Measurements from ENCODE around the gene POLR2A. TPM values are rescaled to one million over a fixed set of nuclear protein-coding genes. Genes with fewer than 3 reads are reported as not detected.

POLR2A gene
- polyA plus RNA-seq, 2 of the 4 experiments (the other 2 are of a cell fraction): 22.8 to 65.6 TPM

DNA sequence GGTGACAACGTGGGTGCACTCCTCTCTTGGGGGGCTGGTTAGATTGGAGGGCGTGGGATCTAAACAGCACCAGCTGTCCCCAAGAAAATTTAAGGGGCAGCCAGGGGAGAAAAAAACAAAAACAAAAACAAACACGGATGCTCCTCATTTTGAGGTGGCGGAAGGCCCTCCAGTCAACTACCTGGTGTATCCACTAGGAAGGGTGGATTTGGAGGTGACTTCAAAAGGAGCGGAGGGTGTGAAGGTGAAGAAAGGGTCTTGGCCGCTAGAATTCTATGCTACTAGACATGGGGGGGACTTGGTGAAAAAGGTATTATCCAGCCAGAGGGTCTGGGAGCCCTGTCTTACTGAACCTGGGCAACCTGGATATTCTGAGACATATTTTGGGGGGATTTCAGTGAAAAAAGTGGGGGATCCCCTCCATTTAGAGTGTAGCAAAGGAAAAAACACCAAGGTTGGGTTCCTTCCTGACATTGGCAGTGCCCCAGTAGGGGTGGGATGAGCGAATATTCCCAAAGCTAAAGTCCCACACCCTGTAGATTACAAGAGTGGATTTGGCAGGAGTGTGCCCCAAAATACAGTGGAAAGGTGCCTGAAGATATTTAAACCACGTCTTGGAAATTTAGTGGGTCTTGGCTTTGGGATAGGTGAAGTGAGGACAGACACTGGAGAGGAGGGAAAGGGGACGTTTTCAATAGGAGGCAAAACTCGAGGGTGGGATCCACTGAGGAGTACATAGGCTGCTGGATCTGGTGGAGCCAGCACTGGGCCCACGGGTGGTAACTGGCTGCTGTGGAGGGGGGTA lies 45.3 kb upstream of the POLR2A start:
- CTCF ChIA-PET: interaction anchor here (0.6 to 17.0 kb wide), 12 partner anchors 13 to 177 kb away, joined by 3 to 342 read pairs (median 15); partner anchors contain the start of genes CHRNB1, KCTD11, SENP3 and SLC35G6
- Histone ChIP-seq H3K4me1 (peaks cover 32% of the 10 kb centered on the region), H3K4me2 (peak overlapping the region; percentile 98), H3K9me3 (no peaks in the 10 kb centered on the region), H3K27ac (peak overlapping the region in 1 of 2 experiments; percentile 85; a peak in 3 of 6 replicates), H3K4me3 (peak overlapping the region; percentile 52)
- TF ChIP-seq EHF (CRISPR knock-in tag; IDR thresholded peaks at IDR 0.05) (no peak), HES2 (IDR thresholded peaks at IDR 0.05) (no peak), MAZ (IDR thresholded peaks at IDR 0.05; ENCODE audit: borderline replicate concordance, low read depth, low read length) (no peak), MYC (IDR thresholded peaks at IDR 0.05; ENCODE audit: borderline replicate concordance, low read length) (no peak), CEBPB (IDR thresholded peaks at IDR 0.05) (no peak), NPAS2 (CRISPR knock-in tag; IDR thresholded peaks at IDR 0.05; ENCODE audit: borderline replicate concordance) (no peak), KDM5A (IDR thresholded peaks at IDR 0.05) (no peak), ZSCAN20 (CRISPR knock-in tag; IDR thresholded peaks at IDR 0.05) (no peak), BHLHE40 (IDR thresholded peaks at IDR 0.05; ENCODE audit: low read depth, low read length) (no peak), GATA3 (IDR thresholded peaks at IDR 0.05; ENCODE audit: borderline replicate concordance) (no peak), TP53 (CRISPR knock-in tag; IDR thresholded peaks at IDR 0.05) (no peak), FOSL2 (IDR thresholded peaks at IDR 0.05) (no peak), FOSL2 (CRISPR knock-in tag; IDR thresholded peaks at IDR 0.05) (no peak), HOXA7 (CRISPR knock-in tag; IDR thresholded peaks at IDR 0.05) (no peak)
- TF ChIP-seq, protein P1, sequence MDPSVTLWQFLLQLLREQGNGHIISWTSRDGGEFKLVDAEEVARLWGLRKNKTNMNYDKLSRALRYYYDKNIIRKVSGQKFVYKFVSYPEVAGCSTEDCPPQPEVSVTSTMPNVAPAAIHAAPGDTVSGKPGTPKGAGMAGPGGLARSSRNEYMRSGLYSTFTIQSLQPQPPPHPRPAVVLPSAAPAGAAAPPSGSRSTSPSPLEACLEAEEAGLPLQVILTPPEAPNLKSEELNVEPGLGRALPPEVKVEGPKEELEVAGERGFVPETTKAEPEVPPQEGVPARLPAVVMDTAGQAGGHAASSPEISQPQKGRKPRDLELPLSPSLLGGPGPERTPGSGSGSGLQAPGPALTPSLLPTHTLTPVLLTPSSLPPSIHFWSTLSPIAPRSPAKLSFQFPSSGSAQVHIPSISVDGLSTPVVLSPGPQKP (IDR thresholded peaks at IDR 0.05; ENCODE audit: low read depth, low read length): no peak
- TF ChIP-seq, protein P2, sequence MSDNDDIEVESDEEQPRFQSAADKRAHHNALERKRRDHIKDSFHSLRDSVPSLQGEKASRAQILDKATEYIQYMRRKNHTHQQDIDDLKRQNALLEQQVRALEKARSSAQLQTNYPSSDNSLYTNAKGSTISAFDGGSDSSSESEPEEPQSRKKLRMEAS (IDR thresholded peaks at IDR 0.05): no peak
- TF ChIP-seq, protein P3, sequence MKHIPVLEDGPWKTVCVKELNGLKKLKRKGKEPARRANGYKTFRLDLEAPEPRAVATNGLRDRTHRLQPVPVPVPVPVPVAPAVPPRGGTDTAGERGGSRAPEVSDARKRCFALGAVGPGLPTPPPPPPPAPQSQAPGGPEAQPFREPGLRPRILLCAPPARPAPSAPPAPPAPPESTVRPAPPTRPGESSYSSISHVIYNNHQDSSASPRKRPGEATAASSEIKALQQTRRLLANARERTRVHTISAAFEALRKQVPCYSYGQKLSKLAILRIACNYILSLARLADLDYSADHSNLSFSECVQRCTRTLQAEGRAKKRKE (CRISPR knock-in tag; IDR thresholded peaks at IDR 0.05; ENCODE audit: low read depth): no peak
- ATAC-seq: no peak
- POLR2A ChIA-PET: interaction anchor here (0.6 kb wide), 2 partner anchors 19 to 43 kb away, joined by 3 to 5 read pairs; partner anchors contain the start of gene SPEM1
- 77% methylated on average over 11 of the region's 11 CpGs for WGBS (ENCODE audit: missing lambda C conversion rate)
- no peak for DNase-seq (ENCODE audit: low read depth in 1 of 2, low spot score in 1 of 2)
- FAIRE-seq: no peak

DNA sequence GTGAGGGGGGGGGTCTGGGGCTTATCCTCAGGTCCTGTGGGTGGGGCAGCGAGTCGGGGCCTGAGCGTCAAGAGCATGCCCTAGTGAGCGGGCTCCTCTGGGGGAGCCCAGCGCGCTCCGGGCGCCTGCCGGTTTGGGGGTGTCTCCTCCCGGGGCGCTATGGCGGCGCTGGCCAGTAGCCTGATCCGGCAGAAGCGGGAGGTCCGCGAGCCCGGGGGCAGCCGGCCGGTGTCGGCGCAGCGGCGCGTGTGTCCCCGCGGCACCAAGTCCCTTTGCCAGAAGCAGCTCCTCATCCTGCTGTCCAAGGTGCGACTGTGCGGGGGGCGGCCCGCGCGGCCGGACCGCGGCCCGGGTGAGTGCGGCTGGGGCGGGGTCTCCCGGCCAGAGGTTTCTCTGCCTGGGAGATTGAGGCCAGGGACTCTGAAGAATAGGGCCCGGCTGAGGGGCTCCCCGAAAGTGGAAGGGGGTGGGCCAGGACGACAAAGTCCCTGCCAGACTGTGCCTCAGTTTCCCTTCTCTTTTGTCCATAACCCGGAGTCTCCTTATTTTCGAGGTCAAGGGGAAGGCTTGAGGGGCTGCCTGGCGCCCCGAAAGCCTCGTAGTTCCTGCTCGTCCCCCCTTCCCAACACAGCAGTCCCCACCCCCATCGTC lies 44.6 kb upstream of the POLR2A start, which contains the start of gene FGF11:
TSS of gene FGF11 (plus strand) at position 51 of the 651 bp plus-strand sequence. CDS start at position 160, 109 bp downstream.
- H3K27ac ChIP-seq: peak within 1 kb of the TSS; percentile 65 to 85
- ChIA-PET CTCF (interaction anchor here (0.6 to 17.0 kb wide), 9 partner anchors 18 to 197 kb away, joined by 3 to 342 read pairs (median 8); partner anchors contain the start of genes CHRNB1, KCTD11, SENP3 and TMEM95), POLR2A (interaction anchor here (0.6 to 1.4 kb wide), 4 partner anchors 9 to 46 kb away, joined by 3 to 6 read pairs (median 4); partner anchors contain the start of gene SPEM1)
- FAIRE-seq (no peak), ATAC-seq (no peak), DNase-seq (ENCODE audit: low read depth in 1 of 2, low spot score in 1 of 2) (no peak)
- no peaks in the 10 kb centered on the region for H3K9me3 ChIP-seq
- H3K4me1 ChIP-seq: peaks cover 37% of the 10 kb centered on the region
- 29% methylated on average over 29 of the region's 50 CpGs for whole genome bisulfite sequencing (ENCODE audit: missing lambda C conversion rate)
- TF ChIP-seq POLR2A (IDR thresholded peaks at IDR 0.05; ENCODE audit: low read length): peak; percentile 5
- TF ChIP-seq, protein P4, sequence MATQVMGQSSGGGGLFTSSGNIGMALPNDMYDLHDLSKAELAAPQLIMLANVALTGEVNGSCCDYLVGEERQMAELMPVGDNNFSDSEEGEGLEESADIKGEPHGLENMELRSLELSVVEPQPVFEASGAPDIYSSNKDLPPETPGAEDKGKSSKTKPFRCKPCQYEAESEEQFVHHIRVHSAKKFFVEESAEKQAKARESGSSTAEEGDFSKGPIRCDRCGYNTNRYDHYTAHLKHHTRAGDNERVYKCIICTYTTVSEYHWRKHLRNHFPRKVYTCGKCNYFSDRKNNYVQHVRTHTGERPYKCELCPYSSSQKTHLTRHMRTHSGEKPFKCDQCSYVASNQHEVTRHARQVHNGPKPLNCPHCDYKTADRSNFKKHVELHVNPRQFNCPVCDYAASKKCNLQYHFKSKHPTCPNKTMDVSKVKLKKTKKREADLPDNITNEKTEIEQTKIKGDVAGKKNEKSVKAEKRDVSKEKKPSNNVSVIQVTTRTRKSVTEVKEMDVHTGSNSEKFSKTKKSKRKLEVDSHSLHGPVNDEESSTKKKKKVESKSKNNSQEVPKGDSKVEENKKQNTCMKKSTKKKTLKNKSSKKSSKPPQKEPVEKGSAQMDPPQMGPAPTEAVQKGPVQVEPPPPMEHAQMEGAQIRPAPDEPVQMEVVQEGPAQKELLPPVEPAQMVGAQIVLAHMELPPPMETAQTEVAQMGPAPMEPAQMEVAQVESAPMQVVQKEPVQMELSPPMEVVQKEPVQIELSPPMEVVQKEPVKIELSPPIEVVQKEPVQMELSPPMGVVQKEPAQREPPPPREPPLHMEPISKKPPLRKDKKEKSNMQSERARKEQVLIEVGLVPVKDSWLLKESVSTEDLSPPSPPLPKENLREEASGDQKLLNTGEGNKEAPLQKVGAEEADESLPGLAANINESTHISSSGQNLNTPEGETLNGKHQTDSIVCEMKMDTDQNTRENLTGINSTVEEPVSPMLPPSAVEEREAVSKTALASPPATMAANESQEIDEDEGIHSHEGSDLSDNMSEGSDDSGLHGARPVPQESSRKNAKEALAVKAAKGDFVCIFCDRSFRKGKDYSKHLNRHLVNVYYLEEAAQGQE (IDR thresholded peaks at IDR 0.05): peak; percentile 66; the same call in 1 of the 2 replicates
- no peak for TF ChIP-seq RCOR1 (IDR thresholded peaks at IDR 0.05; ENCODE audit: low read depth, low read length)
- no peak for TF ChIP-seq KDM5A (IDR thresholded peaks at IDR 0.05)
- TF ChIP-seq ZC3H11A (IDR thresholded peaks at IDR 0.05): no peak
- no peak for TF ChIP-seq ZNF302 (CRISPR knock-in tag; IDR thresholded peaks at IDR 0.05)
- TF ChIP-seq KDM1A (IDR thresholded peaks at IDR 0.05; ENCODE audit: low read depth): no peak
- no peak for TF ChIP-seq POLR2AphosphoS2 (conservative IDR thresholded peaks at IDR 0.05; ENCODE audit: low read length)
- TF ChIP-seq PBX3 (IDR thresholded peaks at IDR 0.05): peak; percentile 52; the same call in 1 of the 2 replicates
- TF ChIP-seq, protein P1 (IDR thresholded peaks at IDR 0.05; ENCODE audit: low read depth, low read length): no peak
- TF ChIP-seq MYC (IDR thresholded peaks at IDR 0.05; ENCODE audit: borderline replicate concordance, low read length): no peak
- peak within 1 kb of the TSS; percentile 98 for H3K4me2 ChIP-seq
- H3K4me3 ChIP-seq: peak within 1 kb of the TSS; percentile 52

All from A549 (cell line).